Smooth muscle cell (in vitro differentiated cells): ENCODE data around the gene ANP32D. TPM values are rescaled to one million over a fixed set of nuclear protein-coding genes. Genes with fewer than 3 reads are reported as not detected.
A peak's percentile ranks its signal among the peaks of the same experiment; 100 is the strongest.
"Not testable (repeated sequence)": the region's sequence is repeated elsewhere in the genome, so short reads cannot be mapped to it uniquely, and the experiment has no call there.

Experiments used
- DNase-seq: peaks from one replicate; lab custom pipeline; 2025; ENCODE audit not compliant: unreplicated experiment; lab: John Stamatoyannopoulos, UW
- H2AFZ ChIP-seq: fragments of 200-600 bp; sonication (generic); 2 replicates; pipeline ENCODE4 v1.6.0; 2016; ENCODE audit warnings: antibody characterized with exemption, low read depth, mild to moderate bottlenecking
- H3F3A ChIP-seq: fragments of 200-600 bp; sonication (generic); 2 replicates; pipeline ENCODE4 v1.6.0; 2017; ENCODE audit warnings: antibody characterized with exemption, low read depth
- H3K27ac ChIP-seq: fragments of 200-600 bp; sonication (generic); 2 replicates; pipeline ENCODE4 v1.5.1; 2016; ENCODE audit warnings: low read depth, mild to moderate bottlenecking
- H3K27me3 ChIP-seq: fragments of 200-600 bp; sonication (generic); 2 replicates; pipeline ENCODE4 v1.6.1; 2016; ENCODE audit warnings: low read depth, mild to moderate bottlenecking
- H3K36me3 ChIP-seq: fragments of 200-600 bp; sonication (generic); 2 replicates; pipeline ENCODE4 v1.5.1; 2016; ENCODE audit warnings: low read depth
- H3K4me1 ChIP-seq: fragments of 200-600 bp; sonication (generic); 2 replicates; pipeline ENCODE4 v1.5.1; 2016; ENCODE audit warnings: low read depth
- H3K4me2 ChIP-seq: fragments of 200-600 bp; sonication (generic); 2 replicates; pipeline ENCODE4 v1.6.0; 2016; ENCODE audit warnings: mild to moderate bottlenecking
- H3K4me3 ChIP-seq: fragments of 200-600 bp; sonication (generic); 2 replicates; pipeline ENCODE4 v1.5.1; 2016; ENCODE audit warnings: mild to moderate bottlenecking
- H3K79me2 ChIP-seq: fragments of 200-600 bp; sonication (generic); 2 replicates; pipeline ENCODE4 v1.6.0; 2016; ENCODE audit warnings: low read depth, mild to moderate bottlenecking
- H3K9ac ChIP-seq: fragments of 200-600 bp; sonication (generic); 2 replicates; pipeline ENCODE4 v1.6.0; 2016; ENCODE audit warnings: low read depth
- H3K9me3 ChIP-seq: fragments of 200-600 bp; sonication (generic); replicated peaks from 2 replicates; pipeline ENCODE4 v1.5.1; 2016; ENCODE audit warnings: low read depth
- H4K20me1 ChIP-seq: fragments of 200-600 bp; sonication (generic); 2 replicates; pipeline ENCODE4 v1.6.0; 2016; ENCODE audit warnings: low read depth
- WGBS: methylation state at CpG from one replicate; pipeline ENCODE4 v1.1.7; 2016; ENCODE audit warnings: low lambda C conversion rate; 5-methylcytosine and 5-hydroxymethylcytosine counted together
- polyA plus RNA-seq: library from polyadenylated mRNA; unstranded; fragments of >200 nt; fragmentation: Nextera tagmentation; extraction: Ambion mirVana; gene quantifications from 2 replicates; pipeline ENCODE4 v1.2.1, GENCODE V29; 2016
- total RNA-seq: library from RNA; depleted of rRNA; stranded (reverse); fragments of >200 nt; gene quantifications from 2 replicates; pipeline ENCODE4 v1.2.3, GENCODE V29; 2014
- TF ChIP-seq, protein P1 (sequence below): fragments of 200-600 bp; sonication (generic); IDR thresholded peaks from 2 replicates; pipeline ENCODE4 v1.5.1; 2017; ENCODE audit warnings: borderline replicate concordance, mild to moderate bottlenecking, antibody characterized with exemption; ENCODE audit not compliant: insufficient read depth, poor library complexity, severe bottlenecking

The ANP32D gene
- total and polyA plus RNA-seq, 2 experiments from 2014 or later, result not detected

DNA sequence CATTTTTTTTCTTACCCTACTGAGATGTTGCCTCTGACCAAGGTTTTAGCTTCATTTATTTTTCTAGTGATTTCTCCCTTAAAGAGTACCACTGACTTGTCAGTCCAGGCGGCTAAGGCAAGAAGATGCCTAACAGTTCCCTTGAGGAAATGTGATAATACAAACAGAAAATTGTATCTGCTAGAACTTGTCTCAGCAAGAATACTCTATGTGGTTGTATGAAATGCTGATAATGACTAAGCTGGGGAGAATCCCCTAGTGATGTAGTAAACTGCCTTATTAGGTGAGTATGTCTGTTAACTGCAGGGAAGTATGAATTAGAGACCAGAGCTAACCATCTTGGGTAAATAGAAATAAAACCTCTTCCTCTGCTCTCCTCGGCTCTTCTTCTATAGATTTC lies 16.7 kb downstream of the ANP32D start:
- 8% methylated on average over 2 of the region's 2 CpGs for WGBS
- TF ChIP-seq, protein P1, sequence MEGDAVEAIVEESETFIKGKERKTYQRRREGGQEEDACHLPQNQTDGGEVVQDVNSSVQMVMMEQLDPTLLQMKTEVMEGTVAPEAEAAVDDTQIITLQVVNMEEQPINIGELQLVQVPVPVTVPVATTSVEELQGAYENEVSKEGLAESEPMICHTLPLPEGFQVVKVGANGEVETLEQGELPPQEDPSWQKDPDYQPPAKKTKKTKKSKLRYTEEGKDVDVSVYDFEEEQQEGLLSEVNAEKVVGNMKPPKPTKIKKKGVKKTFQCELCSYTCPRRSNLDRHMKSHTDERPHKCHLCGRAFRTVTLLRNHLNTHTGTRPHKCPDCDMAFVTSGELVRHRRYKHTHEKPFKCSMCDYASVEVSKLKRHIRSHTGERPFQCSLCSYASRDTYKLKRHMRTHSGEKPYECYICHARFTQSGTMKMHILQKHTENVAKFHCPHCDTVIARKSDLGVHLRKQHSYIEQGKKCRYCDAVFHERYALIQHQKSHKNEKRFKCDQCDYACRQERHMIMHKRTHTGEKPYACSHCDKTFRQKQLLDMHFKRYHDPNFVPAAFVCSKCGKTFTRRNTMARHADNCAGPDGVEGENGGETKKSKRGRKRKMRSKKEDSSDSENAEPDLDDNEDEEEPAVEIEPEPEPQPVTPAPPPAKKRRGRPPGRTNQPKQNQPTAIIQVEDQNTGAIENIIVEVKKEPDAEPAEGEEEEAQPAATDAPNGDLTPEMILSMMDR, result no peak
- Histone ChIP-seq H2AFZ (peak overlapping the region; percentile 91), H3K4me2 (peak overlapping the region; percentile 66), H3F3A (no peaks in the 10 kb centered on the region), H3K4me3 (no peak overlapping the region), H3K27me3 (no peaks in the 10 kb centered on the region), H3K9me3 (no peaks in the 10 kb centered on the region), H3K9ac (peak overlapping the region; percentile 21), H3K36me3 (no peaks in the 10 kb centered on the region), H4K20me1 (no peaks in the 10 kb centered on the region), H3K27ac (peak overlapping the region; percentile 76), H3K4me1 (peaks cover 2% of the 10 kb centered on the region), H3K79me2 (no peaks in the 10 kb centered on the region)
- no peak for DNase-seq

GRCh38 chr12:48489456-48489855 lies 17.1 kb downstream of the ANP32D start:
- H3K79me2 ChIP-seq, H3K36me3 ChIP-seq, H3K4me1 ChIP-seq, H3K27me3 ChIP-seq, H3K9me3 ChIP-seq, H3K4me3 ChIP-seq, H3F3A ChIP-seq, DNase-seq, H4K20me1 ChIP-seq: not testable (repeated sequence)
- Histone ChIP-seq H3K9ac (peak overlapping the region; percentile 21), H2AFZ (peak overlapping the region; percentile 91), H3K4me2 (peak overlapping the region; percentile 66), H3K27ac (peak overlapping the region; percentile 76)
- 82% methylated on average over 7 of the region's 7 CpGs for WGBS

DNA sequence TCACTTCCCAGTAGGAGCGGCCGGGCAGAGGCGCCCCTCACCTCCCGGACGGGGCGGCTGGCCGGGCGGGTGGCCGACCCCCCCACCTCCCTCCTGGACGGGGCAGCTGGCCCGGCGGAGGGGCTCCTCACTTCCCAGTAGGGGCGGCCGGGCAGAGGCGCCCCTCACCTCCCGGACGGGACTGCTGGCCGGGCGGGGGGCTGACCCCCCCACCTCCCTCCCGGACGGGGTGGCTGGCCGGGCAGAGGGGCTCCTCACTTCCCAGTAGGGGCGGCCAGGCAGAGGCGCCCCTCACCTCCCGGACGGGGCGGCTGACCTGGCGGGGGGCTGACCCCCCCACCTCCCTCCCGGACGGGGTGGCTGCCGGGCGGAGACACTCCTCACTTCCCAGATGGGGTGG lies 27.9 kb downstream of the ANP32D start:
- H3K27ac ChIP-seq, H3K4me1 ChIP-seq, H3K79me2 ChIP-seq, H3K4me3 ChIP-seq, H3K36me3 ChIP-seq, H3K4me2 ChIP-seq, H2AFZ ChIP-seq, DNase-seq, H4K20me1 ChIP-seq, H3K27me3 ChIP-seq, H3K9me3 ChIP-seq, H3F3A ChIP-seq, H3K9ac ChIP-seq: not testable (repeated sequence)
- 96% methylated on average over 9 of the region's 32 CpGs for WGBS

- not testable (repeated sequence) for H3K9ac ChIP-seq, H3K4me3 ChIP-seq, H3K36me3 ChIP-seq, H3K27me3 ChIP-seq, DNase-seq, H4K20me1 ChIP-seq, H3K4me2 ChIP-seq, H3K27ac ChIP-seq, H3F3A ChIP-seq, H3K9me3 ChIP-seq, H3K79me2 ChIP-seq, H3K4me1 ChIP-seq, H2AFZ ChIP-seq
- 74% methylated on average over 2 of the region's 2 CpGs for WGBS
These were observed 34.5 kb downstream of the ANP32D start for GRCh38 chr12:48506836-48507235.

- Histone ChIP-seq H3K36me3 (no peaks in the 10 kb centered on the region), H3K79me2 (no peaks in the 10 kb centered on the region), H4K20me1 (no peaks in the 10 kb centered on the region), H3K4me1 (no peaks in the 10 kb centered on the region), H3K27me3 (no peaks in the 10 kb centered on the region), H3K9me3 (no peaks in the 10 kb centered on the region), H3K4me3 (no peak overlapping the region), H3K4me2 (no peak overlapping the region), H3F3A (no peaks in the 10 kb centered on the region), H3K9ac (no peak overlapping the region), H3K27ac (no peak overlapping the region), H2AFZ (no peak overlapping the region)
- 84% methylated on average over 2 of the region's 2 CpGs for WGBS
- no peak for DNase-seq
- TF ChIP-seq, protein P1, result no peak
These were observed 36.6 kb downstream of the ANP32D start for GRCh38 chr12:48508987-48509386.
